Testis (tissue), 3 donors: ENCODE data around the gene UBASH3B. TPM values are rescaled to one million over a fixed set of nuclear protein-coding genes. Genes with fewer than 3 reads are reported as not detected.

Experiments used
- DNase-seq: peaks from one replicate; pipeline ENCODE4 v3.0.0-alpha.2; 2019
- H3K27ac ChIP-seq, 2 donors: fragments of 200-600 bp; sonication (generic); one replicate each; pipeline ENCODE4 v1.5.1; 2019
- H3K27me3 ChIP-seq: fragments of 200-600 bp; sonication (generic); one replicate; pipeline ENCODE4 v1.5.1; 2019
- H3K36me3 ChIP-seq: fragments of 200-600 bp; sonication (generic); one replicate; pipeline ENCODE4 v1.5.1; 2017; ENCODE audit warnings: low read depth; ENCODE audit errors: missing control alignments
- H3K4me1 ChIP-seq: fragments of 200-600 bp; sonication (generic); one replicate; pipeline ENCODE4 v1.5.1; 2019
- H3K4me3 ChIP-seq, 2 donors: fragments of 200-600 bp; sonication (generic); one replicate each; pipeline ENCODE4 v1.5.1; 2017 to 2019
- H3K9me3 ChIP-seq: fragments of 200-600 bp; sonication (generic); one replicate; pipeline ENCODE4 v1.5.1; 2017
- POLR2A ChIP-seq: fragments of 450-650 bp; IDR thresholded peaks from one replicate; pipeline ENCODE4 v1.6.1; 2017; ENCODE audit warnings: antibody characterized with exemption, mild to moderate bottlenecking, moderate library complexity
- WGBS, 2 donors: methylation state at CpG; one replicate each; pipeline ENCODE4 v1.1.5; 2018; 5-methylcytosine and 5-hydroxymethylcytosine counted together
- intact Hi-C: fragments of 100-400 bp; cut with DNase I; formaldehyde crosslinking; loops from one replicate; pipeline ENCODE4 v1.15.1; 2023; ENCODE audit warnings: low total_unique reads
- polyA plus RNA-seq: library from polyadenylated mRNA; stranded (reverse); fragments of 350-450 nt; fragmentation: Illumina TruSeq; extraction: RNeasy Lipid Tissue Mini Kit (QIAGEN cat#74804); gene quantifications from one replicate; pipeline ENCODE4 v1.2.3, GENCODE V29; 2014; ENCODE audit warnings: low read depth, low replicate concordance; ENCODE audit not compliant: insufficient read depth
- total RNA-seq, 2 donors: library from RNA; depleted of rRNA; stranded (reverse); fragments of >200 nt; gene quantifications; one replicate each; pipeline ENCODE4 v1.2.3, GENCODE V29; 2016
- TF ChIP-seq, protein P1 (sequence below), 3 experiments: fragments of 450-650 bp in 2 of 3; fragments of 200-600 bp in 1 of 3; sonication (generic) in 1 of 3; IDR thresholded peaks; one replicate each; pipeline ENCODE4 v1.5.1; 2016 to 2019; ENCODE audit warnings: antibody characterized with exemption in 3 of 3, mild to moderate bottlenecking in 2 of 3, moderate library complexity in 1 of 3

Gene UBASH3B
- total and polyA plus RNA-seq, 3 donors from 2014 or later, result 3.9 to 20.4 (median 14.6) TPM

DNA sequence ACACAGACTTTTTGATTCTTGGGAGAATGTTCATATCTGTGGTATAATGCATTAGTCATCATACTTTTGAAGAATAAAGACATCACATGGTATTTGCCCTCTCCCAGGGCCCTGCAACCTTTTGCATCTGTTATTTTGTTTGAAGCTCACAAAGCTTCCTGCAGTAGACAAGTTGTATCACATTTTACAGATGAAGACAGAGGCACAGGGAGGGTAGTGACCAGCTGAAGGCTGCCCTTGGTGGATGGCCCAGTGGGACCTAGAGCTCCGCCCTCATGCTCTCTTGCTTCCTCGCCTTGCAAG is 66.4 kb downstream of the UBASH3B start:
- Histone ChIP-seq H3K4me1 (peaks cover 8% of the 10 kb centered on the region), H3K27me3 (no peaks in the 10 kb centered on the region), H3K4me3 (no peak overlapping the region), H3K36me3 (no peaks in the 10 kb centered on the region), H3K9me3 (no peaks in the 10 kb centered on the region), H3K27ac (peak overlapping the region in 1 of 2 donors; percentile 24)
- TF ChIP-seq, protein P1, sequence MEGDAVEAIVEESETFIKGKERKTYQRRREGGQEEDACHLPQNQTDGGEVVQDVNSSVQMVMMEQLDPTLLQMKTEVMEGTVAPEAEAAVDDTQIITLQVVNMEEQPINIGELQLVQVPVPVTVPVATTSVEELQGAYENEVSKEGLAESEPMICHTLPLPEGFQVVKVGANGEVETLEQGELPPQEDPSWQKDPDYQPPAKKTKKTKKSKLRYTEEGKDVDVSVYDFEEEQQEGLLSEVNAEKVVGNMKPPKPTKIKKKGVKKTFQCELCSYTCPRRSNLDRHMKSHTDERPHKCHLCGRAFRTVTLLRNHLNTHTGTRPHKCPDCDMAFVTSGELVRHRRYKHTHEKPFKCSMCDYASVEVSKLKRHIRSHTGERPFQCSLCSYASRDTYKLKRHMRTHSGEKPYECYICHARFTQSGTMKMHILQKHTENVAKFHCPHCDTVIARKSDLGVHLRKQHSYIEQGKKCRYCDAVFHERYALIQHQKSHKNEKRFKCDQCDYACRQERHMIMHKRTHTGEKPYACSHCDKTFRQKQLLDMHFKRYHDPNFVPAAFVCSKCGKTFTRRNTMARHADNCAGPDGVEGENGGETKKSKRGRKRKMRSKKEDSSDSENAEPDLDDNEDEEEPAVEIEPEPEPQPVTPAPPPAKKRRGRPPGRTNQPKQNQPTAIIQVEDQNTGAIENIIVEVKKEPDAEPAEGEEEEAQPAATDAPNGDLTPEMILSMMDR (IDR thresholded peaks at IDR 0.05), result no peak
- TF ChIP-seq POLR2A, result no peak
- no peak for DNase-seq
- 70 to 91% methylated on average over 2 of the region's 2 CpGs for WGBS, 2 donors
- intact Hi-C loops, result no loop called here

DNA sequence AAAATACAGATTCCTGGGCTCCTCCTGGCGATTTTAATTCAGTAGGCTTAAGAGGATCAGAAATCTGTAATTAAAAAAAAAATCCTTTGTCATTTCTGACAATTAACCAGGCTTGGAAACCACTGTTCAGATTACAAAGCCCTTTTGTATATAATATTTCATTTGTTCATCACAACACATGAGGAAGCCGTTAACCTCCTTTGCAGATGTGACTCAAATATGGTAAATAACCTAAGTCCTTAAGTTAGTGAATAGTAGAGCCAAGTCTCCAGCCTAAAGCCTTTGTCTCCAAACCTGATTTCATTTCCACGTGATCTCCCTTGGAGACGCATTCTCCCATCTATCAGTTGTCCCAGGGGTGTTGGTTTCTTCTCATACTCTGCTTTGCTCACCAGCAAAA is 67.6 kb downstream of the UBASH3B start:
- H3K36me3 ChIP-seq, result no peaks in the 10 kb centered on the region
- no peak overlapping the region for H3K4me3 ChIP-seq
- H3K27me3 ChIP-seq, result no peaks in the 10 kb centered on the region
- no peak for DNase-seq
- intact Hi-C loops, result no loop called here
- 91 to 95% methylated on average over 4 of the region's 4 CpGs for WGBS, 2 donors
- H3K27ac ChIP-seq, result no peak overlapping the region
- peaks cover 8% of the 10 kb centered on the region for H3K4me1 ChIP-seq
- no peaks in the 10 kb centered on the region for H3K9me3 ChIP-seq
- no peak for TF ChIP-seq POLR2A
- TF ChIP-seq, protein P1 (IDR thresholded peaks at IDR 0.05), result no peak

DNA sequence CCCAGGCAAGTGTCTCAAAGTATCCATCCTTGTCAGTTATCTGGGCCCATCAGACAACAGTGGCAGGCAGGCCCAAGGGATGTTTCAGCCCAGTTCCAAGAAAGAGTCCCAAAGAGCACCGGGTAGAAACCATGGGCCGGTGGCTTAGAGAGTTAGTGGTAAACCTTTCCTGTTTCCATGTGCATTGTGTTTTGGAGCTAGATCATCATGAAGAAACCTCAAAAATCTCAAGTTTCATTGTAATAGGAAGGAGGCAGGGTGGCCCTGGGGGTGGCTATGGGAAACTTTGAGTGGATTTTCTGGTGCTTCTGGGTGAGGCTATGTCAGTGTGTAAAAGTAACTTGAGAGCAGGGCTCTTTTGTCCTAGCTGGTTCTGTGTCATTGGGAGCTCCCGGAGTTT is 68.1 kb downstream of the UBASH3B start:
- Histone ChIP-seq H3K27me3 (no peaks in the 10 kb centered on the region), H3K36me3 (no peaks in the 10 kb centered on the region), H3K9me3 (no peaks in the 10 kb centered on the region), H3K4me3 (no peak overlapping the region), H3K27ac (no peak overlapping the region), H3K4me1 (peaks cover 8% of the 10 kb centered on the region)
- 73 to 83% methylated on average over 3 of the region's 3 CpGs for WGBS, 2 donors
- no peak for DNase-seq
- no peak for TF ChIP-seq POLR2A
- TF ChIP-seq, protein P1 (IDR thresholded peaks at IDR 0.05), result no peak
- intact Hi-C loops, result no loop called here

DNA sequence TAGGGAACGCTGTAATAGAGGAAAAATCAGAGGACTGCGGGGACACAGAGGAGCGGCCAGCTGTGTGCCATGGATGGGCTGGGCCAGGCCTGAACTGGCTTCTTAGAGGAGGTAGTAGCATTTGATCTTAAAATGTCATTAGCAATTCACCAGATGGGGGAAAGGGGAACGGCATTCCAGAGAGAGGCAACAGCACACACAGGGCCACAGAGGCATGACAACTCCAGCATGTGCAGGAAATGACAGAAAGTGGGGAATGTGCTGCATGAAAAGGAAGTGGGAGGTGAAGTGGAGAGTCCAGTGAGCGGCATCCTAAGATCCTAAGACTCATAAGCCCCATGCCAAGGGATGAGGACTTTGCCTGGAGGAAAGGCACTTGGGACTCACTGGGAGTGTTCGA is 69.0 kb downstream of the UBASH3B start:
- Histone ChIP-seq H3K9me3 (no peaks in the 10 kb centered on the region), H3K27ac (no peak overlapping the region), H3K4me3 (no peak overlapping the region), H3K36me3 (no peaks in the 10 kb centered on the region), H3K4me1 (peaks cover 8% of the 10 kb centered on the region), H3K27me3 (no peaks in the 10 kb centered on the region)
- no peak for DNase-seq
- TF ChIP-seq POLR2A, result no peak
- TF ChIP-seq, protein P1 (IDR thresholded peaks at IDR 0.05), result no peak
- WGBS, 2 donors, result 78 to 79% methylated on average over 6 of the region's 6 CpGs
- intact Hi-C loops, result no loop called here

DNA sequence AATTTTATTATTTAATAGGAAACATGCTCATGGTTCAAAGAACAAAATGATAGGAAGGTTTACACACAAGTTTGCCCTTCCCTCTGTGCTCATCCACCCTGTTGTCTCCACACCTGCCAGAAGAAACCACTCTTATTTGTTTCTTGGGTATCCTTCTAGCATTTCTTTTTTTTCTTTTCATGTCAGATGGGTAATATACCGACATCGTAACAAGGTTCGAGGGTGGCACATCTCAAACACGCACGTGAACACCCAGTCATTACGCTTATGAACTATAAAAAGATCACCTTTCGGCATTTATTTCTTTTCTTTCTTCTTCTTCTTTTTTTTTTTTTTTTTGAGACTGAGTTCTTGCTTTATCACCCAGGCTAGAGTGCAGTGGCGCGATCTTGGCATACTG is 70.5 kb downstream of the UBASH3B start:
- no peaks in the 10 kb centered on the region for H3K9me3 ChIP-seq
- no peak for TF ChIP-seq POLR2A
- TF ChIP-seq, protein P1 (IDR thresholded peaks at IDR 0.05), result no peak
- H3K4me3 ChIP-seq, result no peak overlapping the region
- no peak overlapping the region for H3K27ac ChIP-seq
- H3K4me1 ChIP-seq, result peaks cover 8% of the 10 kb centered on the region
- no peaks in the 10 kb centered on the region for H3K36me3 ChIP-seq
- WGBS, 2 donors, result 92 to 97% methylated on average over 9 of the region's 9 CpGs
- no peak for DNase-seq
- intact Hi-C loops, result no loop called here
- H3K27me3 ChIP-seq, result no peaks in the 10 kb centered on the region
